NT2/D1 (cell line): Measurements from ENCODE around the gene ABCG8.

Source experiments
- YY1 ChIP-seq: IDR thresholded peaks from 2 replicates; pipeline ENCODE4 v1.6.1; 2011; ENCODE audit not compliant: insufficient read length, insufficient read depth
- ZNF274 ChIP-seq: IDR thresholded peaks from 2 replicates; pipeline ENCODE4 v1.6.1; 2011; ENCODE audit warnings: mild to moderate bottlenecking, low read depth, low read length

- TF ChIP-seq ZNF274: no peak
- no peak for TF ChIP-seq YY1
Measured at GRCh38 chr2:43874776-43875451, 36.1 kb downstream of the ABCG8 start.
